ENCODE results near the gene APEX1. TPM values are rescaled to one million over a fixed set of nuclear protein-coding genes. Genes with fewer than 3 reads are reported as not detected.
A peak's percentile ranks its signal among the peaks of the same experiment; 100 is the strongest.

Gene APEX1
- total RNA-seq, 2 donors from 2014 or later = 45.9 to 85.6 TPM

DNA sequence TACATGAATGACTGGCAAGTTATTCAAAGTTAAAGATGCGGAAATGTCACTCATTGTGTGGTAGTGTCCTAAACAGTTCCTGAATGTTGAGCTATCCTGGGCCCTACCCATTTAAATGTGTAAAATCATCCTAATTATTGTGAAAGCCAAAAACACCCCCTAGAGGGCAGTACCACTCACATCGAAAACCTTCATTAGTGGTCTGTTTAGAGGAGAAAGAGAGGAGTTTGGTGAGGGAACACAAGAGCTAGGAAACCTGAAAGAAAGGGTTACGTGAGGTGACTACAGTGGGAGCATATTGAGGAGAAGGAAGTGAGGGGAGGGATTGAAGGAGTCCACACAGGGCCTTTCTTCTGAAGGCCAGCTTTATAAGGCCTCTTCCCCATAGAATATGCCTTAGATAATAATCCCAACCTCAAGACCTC, 39.2 kb upstream of the APEX1 start:
- ATAC-seq (ENCODE audit: insufficient number of reproducible peaks, low FRiP score, low read depth) (no peak), DNase-seq (ENCODE audit: low spot score) (no peak)

DNA sequence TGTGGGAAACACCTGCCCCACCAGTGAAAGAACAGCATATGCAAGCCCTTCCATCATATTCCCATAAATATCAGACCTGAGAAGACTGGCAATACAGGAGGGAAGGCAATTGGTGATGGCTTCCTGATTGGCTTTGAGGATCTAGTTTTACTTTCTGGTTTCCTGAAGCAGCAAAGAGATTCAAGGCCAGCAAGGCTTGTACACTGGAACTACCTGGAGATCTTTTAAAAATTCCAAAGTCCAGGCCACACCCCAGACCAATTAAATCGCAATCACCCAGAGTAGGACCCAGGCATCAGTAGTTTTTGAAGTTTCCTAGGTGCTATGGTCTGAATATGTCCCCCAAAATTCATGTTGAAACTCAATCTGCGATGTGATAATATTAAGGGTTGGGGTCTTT, 38.8 kb upstream of the APEX1 start:
- Histone ChIP-seq H3K4me1 (ENCODE audit: control insufficient read depth in 1 of 2, low read depth in 2 of 2) (peaks cover 11 to 12% of the 10 kb centered on the region in 2 donors), H3K36me3 (no peaks in the 10 kb centered on the region), H3K27ac (peak overlapping the region in 1 of 2 donors; percentile 22), H3K4me3 (no peak overlapping the region), H3K27me3 (replicated peaks; ENCODE audit: insufficient read depth) (no peaks in the 10 kb centered on the region), H3K9me3 (no peaks in the 10 kb centered on the region)
- DNase-seq (ENCODE audit: low spot score) (no peak), ATAC-seq (ENCODE audit: insufficient number of reproducible peaks, low FRiP score, low read depth) (no peak)
- TF ChIP-seq, protein P1, sequence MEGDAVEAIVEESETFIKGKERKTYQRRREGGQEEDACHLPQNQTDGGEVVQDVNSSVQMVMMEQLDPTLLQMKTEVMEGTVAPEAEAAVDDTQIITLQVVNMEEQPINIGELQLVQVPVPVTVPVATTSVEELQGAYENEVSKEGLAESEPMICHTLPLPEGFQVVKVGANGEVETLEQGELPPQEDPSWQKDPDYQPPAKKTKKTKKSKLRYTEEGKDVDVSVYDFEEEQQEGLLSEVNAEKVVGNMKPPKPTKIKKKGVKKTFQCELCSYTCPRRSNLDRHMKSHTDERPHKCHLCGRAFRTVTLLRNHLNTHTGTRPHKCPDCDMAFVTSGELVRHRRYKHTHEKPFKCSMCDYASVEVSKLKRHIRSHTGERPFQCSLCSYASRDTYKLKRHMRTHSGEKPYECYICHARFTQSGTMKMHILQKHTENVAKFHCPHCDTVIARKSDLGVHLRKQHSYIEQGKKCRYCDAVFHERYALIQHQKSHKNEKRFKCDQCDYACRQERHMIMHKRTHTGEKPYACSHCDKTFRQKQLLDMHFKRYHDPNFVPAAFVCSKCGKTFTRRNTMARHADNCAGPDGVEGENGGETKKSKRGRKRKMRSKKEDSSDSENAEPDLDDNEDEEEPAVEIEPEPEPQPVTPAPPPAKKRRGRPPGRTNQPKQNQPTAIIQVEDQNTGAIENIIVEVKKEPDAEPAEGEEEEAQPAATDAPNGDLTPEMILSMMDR (IDR thresholded peaks at IDR 0.05) = no peak

More for the DNA sequence above, 39.2 kb upstream of the APEX1 start:
- H3K27me3 ChIP-seq (replicated peaks; ENCODE audit: insufficient read depth) = no peaks in the 10 kb centered on the region
- H3K4me3 ChIP-seq = no peak overlapping the region
- H3K27ac ChIP-seq = peak overlapping the region in 1 of 2 donors; percentile 22
- no peaks in the 10 kb centered on the region for H3K9me3 ChIP-seq
- TF ChIP-seq, protein P1 (IDR thresholded peaks at IDR 0.05) = peak; percentile 62
- H3K4me1 ChIP-seq (ENCODE audit: control insufficient read depth in 1 of 2, low read depth in 2 of 2) = peaks cover 11 to 17% of the 10 kb centered on the region in 2 donors
- no peaks in the 10 kb centered on the region for H3K36me3 ChIP-seq

DNA sequence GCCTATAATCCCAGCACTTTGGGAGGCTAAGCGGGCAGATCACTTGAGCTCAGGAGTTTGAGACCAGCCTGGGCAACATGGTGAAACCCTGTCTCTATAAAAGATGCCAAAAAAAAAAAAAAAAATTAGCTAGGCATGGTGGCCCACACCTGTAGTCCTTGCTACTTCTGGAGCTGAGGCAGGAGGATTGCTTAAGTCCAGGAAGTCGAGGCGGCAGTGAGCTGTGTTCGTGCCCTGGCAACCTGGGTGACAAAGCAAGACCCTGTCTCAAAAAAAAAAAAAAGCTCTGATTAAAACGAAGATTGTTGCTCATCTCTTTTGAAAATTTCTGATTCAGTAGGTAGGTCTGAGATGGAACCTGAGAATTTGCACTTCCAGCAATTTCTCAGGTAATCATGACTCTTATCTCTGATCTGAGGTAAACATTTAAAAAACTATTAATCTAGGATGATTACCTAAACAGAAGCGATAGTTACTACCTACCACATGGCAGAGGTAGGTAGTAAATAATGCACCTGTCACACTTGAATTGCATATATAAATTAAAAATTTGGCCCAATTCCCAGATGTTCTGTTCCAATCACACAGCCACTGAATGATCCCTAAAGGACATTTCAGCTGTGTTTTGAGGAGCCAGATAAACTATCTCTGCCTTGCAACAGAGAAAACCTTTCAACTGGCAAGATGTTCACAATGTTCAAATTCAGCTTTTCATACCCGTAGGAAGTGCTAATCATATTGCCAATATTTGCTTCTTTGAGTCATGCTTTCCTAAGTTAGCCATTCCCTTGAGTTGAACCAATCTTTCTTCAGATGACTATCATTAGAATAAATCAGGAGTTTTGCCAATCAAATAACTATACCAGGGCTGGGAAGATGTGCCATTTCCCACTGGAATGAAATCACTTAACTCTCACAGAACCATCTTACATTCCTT, 37.5 kb upstream of the APEX1 start:
- Histone ChIP-seq H3K9me3 (no peaks in the 10 kb centered on the region), H3K36me3 (no peaks in the 10 kb centered on the region), H3K27me3 (replicated peaks; ENCODE audit: insufficient read depth) (no peaks in the 10 kb centered on the region), H3K4me1 (ENCODE audit: control insufficient read depth in 1 of 2, low read depth in 2 of 2) (peaks cover 0 to 3% of the 10 kb centered on the region in 2 donors), H3K27ac (no peak overlapping the region), H3K4me3 (no peak overlapping the region)
- ATAC-seq (ENCODE audit: insufficient number of reproducible peaks, low FRiP score, low read depth) (no peak), DNase-seq (ENCODE audit: low spot score) (no peak)
- TF ChIP-seq, protein P1 (IDR thresholded peaks at IDR 0.05) = no peak

DNA sequence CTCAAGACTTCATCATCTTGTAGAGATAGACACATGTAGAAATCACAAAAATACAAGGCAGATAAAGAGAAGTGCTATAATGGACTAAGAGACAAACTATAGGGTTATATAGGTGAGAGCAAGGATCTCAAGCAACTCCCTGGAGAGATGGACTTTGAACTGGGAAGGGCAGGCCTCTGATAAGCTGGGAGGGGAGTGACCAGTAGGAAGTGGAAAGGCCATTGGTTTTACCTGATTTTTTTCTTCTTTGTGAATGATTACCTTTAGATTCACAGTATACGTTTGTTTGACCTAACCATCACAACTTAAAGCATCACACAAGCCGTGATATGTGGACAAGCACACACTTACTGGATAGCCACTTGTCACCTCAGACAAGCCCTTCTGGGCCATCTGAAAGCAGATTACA, 36.5 kb upstream of the APEX1 start:
- no peak for DNase-seq (ENCODE audit: low spot score)
- TF ChIP-seq, protein P1 (IDR thresholded peaks at IDR 0.05) = no peak
- no peak overlapping the region for H3K27ac ChIP-seq
- no peak for ATAC-seq (ENCODE audit: insufficient number of reproducible peaks, low FRiP score, low read depth)
- H3K9me3 ChIP-seq = no peaks in the 10 kb centered on the region
- H3K36me3 ChIP-seq = no peaks in the 10 kb centered on the region
- no peaks in the 10 kb centered on the region for H3K27me3 ChIP-seq (replicated peaks; ENCODE audit: insufficient read depth)
- H3K4me1 ChIP-seq (ENCODE audit: control insufficient read depth in 1 of 2, low read depth in 2 of 2) = peaks cover 0 to 3% of the 10 kb centered on the region in 2 donors
- H3K4me3 ChIP-seq = no peak overlapping the region

DNA sequence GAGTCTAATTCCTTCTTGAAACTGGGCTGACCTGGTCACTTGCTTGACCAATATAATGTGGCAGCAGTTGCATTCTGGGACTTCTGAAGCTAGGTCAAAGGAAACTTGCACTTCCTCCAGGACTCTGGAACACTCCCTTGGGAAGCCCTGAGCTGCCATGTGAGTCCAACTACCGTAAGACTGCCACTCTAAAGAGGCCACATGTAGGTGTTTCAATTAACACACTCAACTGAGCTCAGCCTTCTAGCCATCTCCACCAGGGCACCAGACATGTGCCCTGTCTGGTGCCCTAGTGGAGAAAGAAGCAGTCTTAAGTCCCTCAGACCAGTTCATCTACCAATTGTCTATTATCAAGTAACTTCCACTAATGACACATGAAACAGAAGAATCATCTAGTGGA, 35.6 kb upstream of the APEX1 start:
- Histone ChIP-seq H3K9me3 (no peaks in the 10 kb centered on the region), H3K27ac (no peak overlapping the region), H3K36me3 (no peaks in the 10 kb centered on the region), H3K27me3 (replicated peaks; ENCODE audit: insufficient read depth) (no peaks in the 10 kb centered on the region), H3K4me3 (no peak overlapping the region), H3K4me1 (ENCODE audit: control insufficient read depth in 1 of 2, low read depth in 2 of 2) (peaks cover 0 to 3% of the 10 kb centered on the region in 2 donors)
- ATAC-seq (ENCODE audit: insufficient number of reproducible peaks, low FRiP score, low read depth) (no peak), DNase-seq (ENCODE audit: low spot score) (no peak)
- TF ChIP-seq, protein P1 (IDR thresholded peaks at IDR 0.05) = no peak
